Spleen (tissue), 11 donors: ENCODE results near the gene NRAP. TPM values are rescaled to one million over a fixed set of nuclear protein-coding genes. Genes with fewer than 3 reads are reported as not detected.

Experiments used
- DNase-seq: peaks from one replicate; pipeline ENCODE4 v3.0.0-alpha.2; 2020
- H3K27ac ChIP-seq, 8 donors: fragments of 200-600 bp; sonication (generic) in 7 of 8; 1 replicate in 4 of 8; 2 replicates in 4 of 8; pipeline versions ENCODE4 v1.5.0 to v1.8.0; 2016 to 2021; ENCODE audit warnings: inconsistent platforms in 4 of 8, mild to moderate bottlenecking in 4 of 8, moderate library complexity in 1 of 8
- H3K27me3 ChIP-seq, 7 donors: fragments of 200-600 bp; sonication (generic) in 6 of 7; replicated peaks in 1 of 7; 1 replicate in 4 of 7; 2 replicates in 3 of 7; pipeline versions ENCODE4 v1.5.0 to v1.8.0; 2016 to 2021; ENCODE audit warnings: inconsistent platforms in 3 of 7, mild to moderate bottlenecking in 1 of 7
- H3K36me3 ChIP-seq, 6 donors: fragments of 200-600 bp; sonication (generic) in 5 of 6; 1 replicate in 4 of 6; 2 replicates in 2 of 6; pipeline versions ENCODE4 v1.5.0 to v1.8.0; 2016 to 2021; ENCODE audit warnings: inconsistent platforms in 2 of 6
- H3K4me1 ChIP-seq, 6 donors: fragments of 200-600 bp; sonication (generic) in 5 of 6; 1 replicate in 3 of 6; 2 replicates in 3 of 6; pipeline versions ENCODE4 v1.5.0 to v1.8.0; 2016 to 2021; ENCODE audit warnings: inconsistent platforms in 3 of 6
- H3K4me3 ChIP-seq, 8 donors: fragments of 200-600 bp; sonication (generic) in 7 of 8; 1 replicate in 4 of 8; 2 replicates in 4 of 8; pipeline versions ENCODE4 v1.5.0 to v1.8.0; 2016 to 2021; ENCODE audit warnings: inconsistent platforms in 4 of 8, mild to moderate bottlenecking in 4 of 8, moderate library complexity in 2 of 8
- H3K9me3 ChIP-seq, 8 donors: fragments of 200-600 bp; sonication (generic) in 7 of 8; 1 replicate in 4 of 8; 2 replicates in 4 of 8; pipeline versions ENCODE4 v1.5.0 to v1.8.0; 2016 to 2021; ENCODE audit warnings: inconsistent platforms in 4 of 8
- CTCF ChIP-seq, 11 experiments: fragments of 200-600 bp in 7 of 11; fragments of 450-650 bp in 4 of 11; sonication (generic) in 4 of 11; IDR thresholded peaks in 8 of 11; conservative IDR thresholded peaks in 3 of 11; 1 replicate in 7 of 11; 2 replicates in 4 of 11; pipeline versions ENCODE4 v1.4.0 to v1.8.0; 2016 to 2021; ENCODE audit warnings: antibody characterized with exemption in 11 of 11, inconsistent platforms in 4 of 11, mild to moderate bottlenecking in 1 of 11
- POLR2A ChIP-seq, 3 donors: fragments of 450-650 bp; IDR thresholded peaks; one replicate each; pipeline ENCODE4 v1.5.1; 2017; ENCODE audit warnings: antibody characterized with exemption in 3 of 3, mild to moderate bottlenecking in 1 of 3
- POLR2AphosphoS5 ChIP-seq, 3 donors: sonication (generic); formaldehyde crosslinking; IDR thresholded peaks; one replicate each; pipeline ENCODE4 v1.5.1; 2017; ENCODE audit warnings: antibody characterized with exemption in 3 of 3
- WGBS, 5 donors: extraction: QIAGEN DNeasy Blood & Tissue Kit in 3 of 5; methylation state at CpG; one replicate each; pipeline versions ENCODE4 v1.1.5 to v1.1.7; 2013 to 2018; 5-methylcytosine and 5-hydroxymethylcytosine counted together
- intact Hi-C: fragments of 100-400 bp; cut with DNase I; formaldehyde crosslinking; loops from one replicate; pipeline ENCODE4 v1.15.0; 2023; ENCODE audit warnings: low total_unique reads
- polyA plus RNA-seq, 3 donors: library from polyadenylated mRNA; stranded (reverse); fragments of 200-250 nt; gene quantifications; one replicate each; pipeline ENCODE4 v1.2.1, GENCODE V29; 2013
- total RNA-seq, 7 donors: library from RNA; depleted of rRNA in 3 of 7; stranded (reverse); fragments of >200 nt in 3 of 7; fragmentation: NEBNext Ultra II Directional in 4 of 7; extraction: Animal tissue kit (Norgen Biotek cat#: 25700) in 4 of 7; gene quantifications; one replicate each; pipeline versions ENCODE4 v1.1.0 to v1.2.1, GENCODE V29; 2016 to 2021
- donor health status: healthy with polysubstance abuse.
- donor health status: DM: no; HTN: no; CAD: no; lungs with moderate emphysema.
- donor health status: DM: no; HTN: no; CAD: no.
- donor health status: Bipolar disorder and iron deficiency.
- donor health status: healthy.
- donor health status: DM: no; HTN: no; CAD: no.
- donor health status: DM: yes; HTN: yes; CAD: no.

NRAP gene
- total and polyA plus RNA-seq, 10 donors, result 0.03 to 0.13 (median 0.04) TPM; not detected in 6

- intact Hi-C loops, result no loop called here
- WGBS, 5 donors, result 56 to 71% (median 68%) methylated on average over 1 of the region's 1 CpG
- H3K4me1 ChIP-seq, result no peaks in the 10 kb centered on the region
- no peak overlapping the region for H3K4me3 ChIP-seq
- no peaks in the 10 kb centered on the region for H3K36me3 ChIP-seq
- no peak overlapping the region for H3K27ac ChIP-seq
- no peaks in the 10 kb centered on the region for H3K27me3 ChIP-seq
- no peaks in the 10 kb centered on the region for H3K9me3 ChIP-seq
- no peak for DNase-seq
- TF ChIP-seq POLR2AphosphoS5 (IDR thresholded peaks at IDR 0.05), result no peak
- TF ChIP-seq CTCF (IDR thresholded peaks at IDR 0.05 in 8 of 11, conservative IDR thresholded peaks at IDR 0.05 in 3 of 11), result no peak
- no peak for TF ChIP-seq POLR2A (IDR thresholded peaks at IDR 0.05)
Observed at GRCh38 chr10:113541549-113541927, 122.3 kb downstream of the NRAP start.

- no peak overlapping the region for H3K4me3 ChIP-seq
- H3K9me3 ChIP-seq, result no peaks in the 10 kb centered on the region
- H3K27me3 ChIP-seq, result no peaks in the 10 kb centered on the region
- DNase-seq, result no peak
- no peaks in the 10 kb centered on the region for H3K36me3 ChIP-seq
- TF ChIP-seq CTCF (IDR thresholded peaks at IDR 0.05 in 8 of 11, conservative IDR thresholded peaks at IDR 0.05 in 3 of 11) (no peak), POLR2AphosphoS5 (IDR thresholded peaks at IDR 0.05) (no peak), POLR2A (IDR thresholded peaks at IDR 0.05) (no peak)
- no peak overlapping the region for H3K27ac ChIP-seq
- no peaks in the 10 kb centered on the region for H3K4me1 ChIP-seq
- 86 to 96% (median 89%) methylated on average over 7 of the region's 7 CpGs for WGBS, 5 donors
- intact Hi-C loops, result no loop called here
Observed at GRCh38 chr10:113540845-113541548, 122.8 kb downstream of the NRAP start.

GRCh38 chr10:113539789-113540188 lies 124.1 kb downstream of the NRAP start:
- Histone ChIP-seq H3K4me1 (no peaks in the 10 kb centered on the region), H3K4me3 (no peak overlapping the region), H3K9me3 (no peaks in the 10 kb centered on the region), H3K36me3 (no peaks in the 10 kb centered on the region), H3K27me3 (peaks cover 0 to 2% (median 0%) of the 10 kb centered on the region in 7 donors), H3K27ac (no peak overlapping the region)
- WGBS, 5 donors, result 67 to 85% (median 77%) methylated on average over 7 of the region's 7 CpGs
- intact Hi-C loops, result no loop called here
- no peak for DNase-seq
- no peak for TF ChIP-seq CTCF (IDR thresholded peaks at IDR 0.05 in 8 of 11, conservative IDR thresholded peaks at IDR 0.05 in 3 of 11)
- TF ChIP-seq POLR2AphosphoS5 (IDR thresholded peaks at IDR 0.05), result no peak
- no peak for TF ChIP-seq POLR2A (IDR thresholded peaks at IDR 0.05)

Other genes with a start within 250 kb of the NRAP start
- not detected for gene HABP2, start 111.0 kb downstream of the NRAP start, total RNA-seq
- not detected for gene HABP2, start 111.0 kb downstream of the NRAP start, polyA plus RNA-seq
- 10 to 100 TPM; 16.5 to 27.3 (median 21.3) TPM for gene CASP7, start 15.9 kb upstream of the NRAP start, total RNA-seq
- 10 to 100 TPM; 10.4 to 15.9 (median 14.0) TPM for gene CASP7, start 15.9 kb upstream of the NRAP start, polyA plus RNA-seq
- gene PLEKHS1, start 87.6 kb upstream of the NRAP start, total RNA-seq, result not detected
- gene PLEKHS1, start 87.6 kb upstream of the NRAP start, polyA plus RNA-seq, result under 1 TPM; 0.02 to 0.07 (median 0.03) TPM
- gene DCLRE1A, start 190.0 kb upstream of the NRAP start, total RNA-seq, result 1 to 10 TPM; 5.2 to 8.3 (median 6.4) TPM
- gene DCLRE1A, start 190.0 kb upstream of the NRAP start, polyA plus RNA-seq, result 1 to 10 TPM; 2.1 to 3.4 (median 3.1) TPM
- gene NHLRC2, start 190.6 kb upstream of the NRAP start, total RNA-seq, result 10 to 100 TPM; 34.7 to 71.1 (median 50.9) TPM
- 1 to 10 TPM; 3.4 to 4.9 (median 4.2) TPM for gene NHLRC2, start 190.6 kb upstream of the NRAP start, polyA plus RNA-seq